ENCODE data around the gene TH.
"Not testable (repeated sequence)": the region's sequence is repeated elsewhere in the genome, so short reads cannot be mapped to it uniquely, and the experiment has no call there.

The TH gene

DNA sequence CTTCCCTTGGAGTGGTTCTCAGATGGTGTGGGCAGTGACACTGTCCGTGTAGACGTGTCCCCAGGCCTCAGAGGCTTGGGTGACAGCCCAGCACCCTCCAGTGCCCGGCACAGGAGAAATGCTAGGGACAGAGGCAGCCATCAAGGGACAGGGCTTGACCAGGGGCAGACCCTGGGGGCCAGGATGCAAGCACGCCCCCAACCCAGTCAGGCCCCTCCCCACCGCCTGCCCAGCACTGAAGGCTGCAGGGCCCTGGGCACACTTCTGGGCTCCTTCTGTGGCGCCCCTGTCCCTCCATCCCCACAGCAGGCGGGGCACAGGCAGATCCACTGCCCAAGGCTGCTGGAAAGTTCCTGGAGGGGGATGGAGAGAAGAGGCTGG is 43.5 kb downstream of the TH start:
- DNase-seq, result no peak

DNA sequence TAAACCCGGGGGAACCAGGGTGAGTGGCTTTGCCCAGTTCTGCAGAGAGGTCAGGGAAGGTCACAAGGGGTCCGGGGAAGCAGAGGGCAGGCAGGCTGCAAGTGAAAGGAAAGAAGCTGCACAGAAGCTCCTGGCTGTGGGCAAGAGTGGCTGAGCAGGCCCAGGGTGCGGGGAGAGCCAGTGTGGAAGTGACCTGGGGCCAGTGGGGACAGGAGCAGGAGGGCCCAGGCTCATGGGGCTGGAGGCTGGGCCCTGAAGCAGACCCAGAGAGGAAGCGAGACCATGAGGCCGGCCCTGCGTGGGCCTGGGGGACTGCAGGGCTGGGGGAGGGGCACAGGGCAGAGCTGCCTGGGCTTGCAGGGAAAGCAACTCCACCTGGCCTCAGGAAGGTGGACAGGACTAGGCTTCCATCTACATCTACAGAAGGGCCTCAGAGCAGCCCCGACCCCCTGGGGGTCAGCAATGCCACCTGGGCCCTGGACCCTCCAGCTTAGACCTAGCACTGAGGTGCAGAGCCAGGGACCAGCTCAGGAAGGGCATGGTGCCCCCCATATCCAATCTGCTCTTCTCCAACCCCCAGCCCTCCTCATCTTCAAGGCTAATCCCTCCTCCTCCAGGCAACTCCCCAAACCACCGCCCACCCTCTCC is 44.0 kb downstream of the TH start:
- DNase-seq, result no peak

DNA sequence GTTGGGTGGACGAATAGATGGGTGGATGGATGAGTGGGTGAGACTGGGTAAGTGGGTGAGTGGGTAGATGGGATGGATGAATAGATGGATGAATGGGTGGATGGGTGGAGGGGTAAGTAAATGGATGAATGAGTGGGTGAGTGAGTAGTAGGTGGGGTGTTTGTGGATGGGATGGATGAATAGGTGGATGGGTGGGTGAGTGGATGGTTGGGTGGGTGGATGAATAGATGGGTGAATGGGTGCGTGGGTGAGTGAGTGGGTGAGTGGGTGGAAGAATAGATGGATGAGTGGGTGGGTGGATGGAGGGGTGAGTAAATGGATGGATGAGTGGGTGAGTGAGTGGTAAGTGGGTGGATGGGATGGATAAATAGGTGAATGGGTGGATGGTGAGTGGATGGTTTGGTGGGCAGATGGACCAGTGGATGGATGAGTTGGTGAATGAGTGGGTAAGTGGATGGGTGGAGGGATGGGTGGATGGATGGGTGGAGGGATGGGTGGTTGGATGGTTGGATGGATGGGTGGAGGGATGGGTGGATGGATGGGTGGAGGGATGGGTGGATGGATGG is 45.0 kb downstream of the TH start:
- DNase-seq, result no peak

DNA sequence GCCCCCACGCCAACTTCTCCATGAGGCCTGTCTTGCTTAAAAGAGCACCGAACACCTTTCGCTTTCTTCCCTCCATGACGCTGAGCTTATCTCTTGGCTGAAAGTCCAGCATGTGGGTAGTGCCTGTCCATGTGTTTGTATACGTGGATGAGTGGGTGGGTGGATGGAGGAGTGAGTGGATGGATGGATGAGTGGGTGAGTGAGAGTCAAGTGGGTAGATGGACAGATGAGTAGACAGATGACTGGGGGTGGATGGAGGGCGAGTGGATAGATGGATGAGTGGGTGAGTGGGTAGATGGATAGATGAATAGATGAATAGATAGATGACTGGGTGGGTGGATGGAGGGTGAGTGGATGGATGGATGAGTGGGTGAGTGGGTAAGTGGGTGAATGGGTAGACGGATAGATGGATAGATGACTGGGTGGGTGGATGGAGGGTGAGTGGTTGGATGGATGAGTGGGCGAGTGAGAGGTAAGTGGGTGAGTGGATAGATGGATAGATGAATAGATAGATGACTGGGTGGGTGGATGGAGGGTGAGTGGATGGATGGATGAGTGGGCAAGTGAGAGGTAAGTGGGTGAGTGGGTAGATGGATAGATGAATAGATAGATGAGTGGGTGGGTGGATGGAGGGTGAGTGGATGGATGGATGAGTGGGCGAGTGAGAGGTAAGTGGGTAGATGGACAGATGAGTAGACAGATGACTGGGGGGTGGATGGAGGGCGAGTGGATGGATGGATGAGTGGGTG is 46.7 kb downstream of the TH start:
- DNase-seq, result not testable (repeated sequence)

DNA sequence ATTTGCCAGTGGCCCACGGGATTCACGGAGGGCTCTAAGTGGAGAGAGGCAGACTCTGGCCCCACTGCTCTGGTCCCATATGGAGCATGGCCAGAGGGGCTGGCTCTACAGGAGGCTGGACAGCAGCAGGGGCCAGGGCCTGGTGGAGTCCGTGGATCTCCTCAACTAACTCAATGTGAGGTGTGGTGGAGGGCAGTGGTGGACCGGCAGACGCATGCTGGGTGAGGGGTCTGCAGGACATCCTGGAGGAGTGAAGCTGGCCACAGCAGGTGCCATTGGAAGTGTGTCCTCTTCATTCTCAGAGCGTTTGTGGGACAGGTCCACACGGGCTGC is 48.0 kb downstream of the TH start:
- DNase-seq, result no peak

DNA sequence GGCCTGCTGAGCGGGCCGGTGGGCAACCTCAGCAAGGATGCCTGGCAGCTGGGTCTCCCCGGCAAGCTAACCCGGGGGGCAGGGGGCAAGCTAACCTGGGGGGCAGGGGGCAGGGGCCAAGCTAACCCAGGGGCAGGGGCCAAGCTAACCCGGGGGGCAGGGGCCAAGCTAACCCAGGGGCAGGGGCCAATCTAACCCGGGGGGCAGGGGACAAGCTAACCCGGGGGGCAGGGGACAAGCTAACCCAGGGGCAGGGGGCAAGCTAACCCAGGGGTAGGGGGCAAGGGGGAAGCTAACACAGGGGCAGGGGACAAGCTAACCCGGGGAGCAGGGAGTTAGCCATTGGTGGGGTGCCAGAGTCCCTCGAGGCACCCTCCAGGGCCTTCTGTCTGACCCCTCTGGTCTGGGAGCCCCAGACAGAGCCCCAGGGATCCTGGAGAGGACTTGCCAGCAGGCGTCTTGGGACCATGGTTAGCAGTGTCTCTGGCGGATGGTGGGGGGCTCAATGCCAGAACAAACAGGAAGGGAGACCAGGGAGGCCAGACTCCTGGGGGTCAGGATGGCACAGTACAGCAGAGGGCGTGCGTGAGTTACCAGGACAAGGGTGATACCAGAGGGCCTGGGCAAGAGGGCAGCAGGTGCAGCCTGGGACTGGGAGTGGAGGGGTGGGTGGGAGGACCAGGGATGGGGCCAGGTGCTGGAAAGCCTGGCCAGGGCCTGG is 48.5 kb downstream of the TH start:
- DNase-seq, result no peak

DNA sequence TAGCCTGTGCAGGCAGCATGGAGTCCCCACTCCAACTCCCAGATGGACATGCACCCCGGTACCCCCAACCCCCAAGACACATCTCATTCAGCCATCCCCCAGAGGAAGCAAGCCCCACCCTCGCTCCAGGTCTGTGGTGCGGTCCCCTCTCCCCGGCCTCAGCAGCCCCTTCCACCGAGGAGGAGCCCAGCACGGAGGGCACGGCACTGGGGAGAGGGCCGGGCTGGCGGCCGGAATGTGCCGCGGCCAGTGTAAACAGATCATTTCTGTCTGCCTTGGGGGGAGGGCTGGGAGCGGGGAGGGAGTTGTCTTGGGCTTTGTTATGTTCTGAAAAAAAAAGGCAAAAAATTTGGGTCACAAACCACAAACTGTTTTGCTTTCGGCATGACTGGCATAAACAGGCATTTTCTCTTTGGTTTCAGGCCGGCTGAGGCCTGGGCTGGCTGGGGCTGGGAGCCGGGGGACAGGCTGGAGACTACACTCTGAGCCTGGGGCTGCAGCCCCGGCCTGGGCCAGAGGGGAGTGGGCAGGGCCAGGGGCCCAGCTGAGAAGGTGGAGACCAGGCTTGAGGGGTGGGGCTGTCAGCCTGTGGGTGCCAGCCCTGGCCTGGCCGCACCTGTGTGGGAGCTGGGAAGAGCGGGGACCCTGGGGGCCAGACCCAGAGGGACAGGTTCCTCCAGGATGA is 49.3 kb downstream of the TH start:
- DNase-seq, result no peak

DNA sequence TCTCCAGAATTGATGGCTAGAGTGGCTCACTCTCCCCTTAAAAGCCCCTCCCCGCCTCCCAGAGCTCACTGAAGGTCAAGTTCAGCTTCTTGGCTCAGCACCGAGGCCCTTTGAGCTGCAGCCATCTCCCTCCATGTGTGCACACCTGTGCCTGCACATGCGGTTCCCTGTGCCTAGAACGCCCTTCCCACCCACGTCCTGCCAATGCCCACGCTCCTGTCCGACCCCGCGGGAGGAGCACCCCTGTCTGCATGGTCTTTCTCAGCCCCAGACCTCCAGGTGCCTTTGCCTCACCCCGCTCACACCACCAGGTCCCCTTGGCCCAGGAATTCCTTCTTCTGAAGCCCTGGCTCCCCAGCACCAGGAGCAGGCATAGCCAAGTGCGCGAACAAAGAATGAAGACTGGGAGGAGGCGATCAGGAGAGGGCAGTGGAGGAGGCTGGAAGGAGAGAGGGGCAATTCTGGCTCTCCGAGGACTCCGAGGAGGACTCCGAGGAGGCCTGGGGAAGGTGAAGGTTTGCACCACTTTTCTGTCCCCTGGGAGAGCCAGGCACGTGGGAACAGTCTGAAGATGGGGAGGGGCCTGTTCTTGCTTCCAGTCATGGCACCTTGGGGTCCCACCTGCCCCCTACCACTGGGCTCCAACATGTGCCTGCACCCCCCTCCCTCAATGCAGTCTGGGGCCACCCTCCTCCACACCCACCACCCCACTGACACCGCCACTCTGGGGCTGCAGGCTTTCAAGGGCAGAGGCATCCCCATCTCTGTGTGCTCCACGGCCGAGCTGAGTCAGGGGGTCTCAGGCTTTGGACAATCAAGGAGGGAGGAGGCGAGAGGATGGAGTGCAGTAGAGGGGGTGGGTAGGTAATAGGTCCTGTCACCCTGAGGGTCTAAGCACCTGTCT is 50.1 kb downstream of the TH start:
- DNase-seq, result no peak

DNA sequence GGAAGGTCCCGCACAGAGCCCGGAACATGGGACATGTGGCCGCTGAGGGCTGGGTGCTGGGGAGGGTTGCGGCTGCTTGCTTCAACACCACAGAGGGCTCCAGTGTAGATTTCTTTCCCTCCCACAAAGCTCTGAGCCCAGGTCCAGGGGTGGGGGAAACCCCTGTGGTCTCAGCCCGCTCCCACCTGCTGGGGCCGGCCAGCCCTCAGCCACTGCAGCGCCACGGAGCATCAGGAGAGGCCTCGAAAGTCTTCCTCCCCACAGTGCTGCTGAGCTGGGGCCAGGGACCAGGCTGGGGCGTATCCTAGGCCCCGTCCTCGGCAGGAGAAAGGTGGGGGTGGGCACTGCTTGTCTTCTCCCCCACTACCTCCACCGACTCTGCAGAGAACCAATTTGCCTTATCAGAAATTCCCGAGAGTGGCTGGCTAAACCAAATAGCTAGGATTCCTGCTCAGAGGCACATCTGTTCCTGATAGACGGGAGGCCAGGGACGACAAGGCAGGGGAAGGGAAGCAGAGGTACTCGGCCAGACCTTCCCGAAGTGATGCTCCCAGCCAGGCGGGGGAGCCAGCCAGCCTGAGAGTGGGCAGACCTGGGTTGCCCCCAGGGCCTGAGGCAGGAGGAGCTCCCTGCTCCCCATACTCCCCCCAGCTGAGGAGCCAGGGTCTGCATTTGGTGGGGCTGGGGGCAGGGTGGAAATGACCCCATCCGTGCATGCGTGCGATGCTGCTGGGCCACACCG is 51.1 kb downstream of the TH start:
- no peak for DNase-seq

DNA sequence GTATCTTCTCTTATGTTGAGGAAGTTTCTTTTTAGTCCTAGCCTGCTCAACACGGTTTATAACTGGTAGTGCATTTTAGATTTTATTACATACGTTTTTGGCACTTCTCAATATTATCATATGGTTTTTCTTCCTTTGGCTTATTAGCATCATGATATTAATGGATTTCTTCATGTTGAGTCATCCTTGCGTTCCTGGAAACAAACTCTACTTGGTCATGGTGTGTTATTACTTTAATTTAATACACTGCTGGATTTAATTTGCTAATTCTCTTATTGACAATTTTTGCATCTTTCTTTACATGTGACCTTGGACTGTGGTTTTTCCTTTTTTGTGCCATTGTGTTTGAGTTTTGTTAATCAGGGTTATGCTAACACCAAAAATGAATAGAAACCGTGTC is 52.9 kb downstream of the TH start:
- no peak for DNase-seq

DNA sequence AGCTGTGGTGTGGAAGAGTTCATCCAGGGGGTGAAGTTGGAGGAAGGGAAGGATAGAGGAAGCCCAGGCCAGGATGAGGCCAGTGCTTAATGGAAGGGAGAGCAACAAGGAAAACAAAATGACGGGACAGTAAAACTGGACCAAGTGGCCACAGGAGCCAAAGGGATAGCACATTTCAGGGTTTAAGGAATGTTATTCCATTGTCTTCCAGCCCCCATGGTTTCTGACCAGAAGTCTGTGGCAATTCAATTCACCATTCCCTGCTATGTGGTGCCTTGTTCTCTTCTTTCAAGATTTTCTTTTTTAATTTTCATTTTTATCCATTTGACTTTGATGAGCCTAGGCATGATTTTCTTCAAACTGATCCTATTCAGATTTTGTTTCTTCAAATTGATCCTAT is 54.9 kb downstream of the TH start:
- no peak for DNase-seq

DNA sequence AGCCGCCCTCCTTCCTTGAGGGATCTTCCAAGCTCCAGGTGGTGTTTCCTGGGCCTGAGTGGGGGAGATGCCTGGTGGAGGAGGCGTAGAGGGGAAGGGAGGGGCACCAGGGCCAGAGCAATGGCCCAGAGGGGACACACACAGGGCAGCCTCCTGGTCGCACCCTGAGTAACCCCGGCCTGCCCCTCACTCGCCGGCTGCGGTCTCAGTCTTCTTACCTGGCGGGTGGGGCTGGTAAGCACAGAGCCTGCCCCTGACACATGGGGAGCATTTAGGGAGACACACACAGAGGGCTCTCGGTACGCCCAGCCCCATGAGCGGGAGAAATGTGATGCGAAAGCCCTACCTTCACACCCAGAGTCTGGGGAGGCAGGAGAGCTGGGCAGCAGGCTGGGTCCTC is 56.3 kb downstream of the TH start:
- no peak for DNase-seq

DNA sequence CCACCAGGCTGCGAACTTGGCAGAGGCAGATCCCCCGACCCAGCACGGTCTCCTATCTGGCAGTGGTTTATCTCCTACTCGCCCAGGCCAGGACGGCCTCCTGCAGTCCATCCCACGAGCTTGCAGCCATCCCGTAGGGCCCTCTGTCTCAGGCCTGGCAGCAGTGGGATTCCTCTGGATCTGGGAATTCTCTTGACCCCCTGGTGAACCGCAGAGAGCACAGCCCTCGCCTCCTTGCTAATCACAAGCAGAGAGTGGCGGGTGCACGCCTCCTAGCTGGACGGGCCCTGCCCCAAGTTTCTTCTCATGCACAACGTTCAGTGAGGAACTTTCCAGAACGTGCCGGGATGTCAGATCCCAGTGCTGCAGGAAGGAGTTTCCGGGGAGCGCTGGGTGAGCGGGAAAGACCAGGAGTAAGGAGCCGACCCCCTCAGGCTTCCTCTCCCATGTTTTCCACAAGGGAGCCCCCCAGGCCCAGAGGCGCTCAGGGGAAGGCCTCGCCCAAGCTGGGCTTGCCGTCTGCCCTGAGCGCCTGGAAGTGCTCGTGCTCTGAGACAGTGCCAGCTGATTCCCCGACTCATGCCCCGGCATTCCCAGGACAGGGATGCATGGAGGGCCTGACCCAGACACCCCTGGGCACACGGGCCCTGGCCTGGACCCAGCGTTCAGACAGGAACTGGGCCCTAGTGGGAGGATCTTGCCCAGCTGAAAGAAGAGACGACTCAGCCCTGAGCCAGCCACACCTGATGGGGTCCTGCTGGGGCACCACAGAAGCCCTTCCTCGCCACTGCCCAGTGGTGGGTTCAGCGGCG is 57.0 kb downstream of the TH start:
- no peak for DNase-seq
